DND-41 (cell line): ENCODE results near the gene SEC24D.

ENCODE experiments used
- EZH2 ChIP-seq: IDR thresholded peaks from 3 replicates; pipeline ENCODE4 v1.6.1; 2012; ENCODE audit warnings: borderline replicate concordance, low read depth, mild to moderate bottlenecking, moderate library complexity, low read length, inconsistent platforms; ENCODE audit not compliant: severe bottlenecking
- TF ChIP-seq, protein P1 (sequence below): IDR thresholded peaks from 2 replicates; pipeline ENCODE4 v1.5.1; 2012; ENCODE audit warnings: borderline replicate concordance, low read length, moderate library complexity, mild to moderate bottlenecking; ENCODE audit not compliant: poor library complexity, severe bottlenecking; ENCODE audit errors: extremely low read depth

DNA sequence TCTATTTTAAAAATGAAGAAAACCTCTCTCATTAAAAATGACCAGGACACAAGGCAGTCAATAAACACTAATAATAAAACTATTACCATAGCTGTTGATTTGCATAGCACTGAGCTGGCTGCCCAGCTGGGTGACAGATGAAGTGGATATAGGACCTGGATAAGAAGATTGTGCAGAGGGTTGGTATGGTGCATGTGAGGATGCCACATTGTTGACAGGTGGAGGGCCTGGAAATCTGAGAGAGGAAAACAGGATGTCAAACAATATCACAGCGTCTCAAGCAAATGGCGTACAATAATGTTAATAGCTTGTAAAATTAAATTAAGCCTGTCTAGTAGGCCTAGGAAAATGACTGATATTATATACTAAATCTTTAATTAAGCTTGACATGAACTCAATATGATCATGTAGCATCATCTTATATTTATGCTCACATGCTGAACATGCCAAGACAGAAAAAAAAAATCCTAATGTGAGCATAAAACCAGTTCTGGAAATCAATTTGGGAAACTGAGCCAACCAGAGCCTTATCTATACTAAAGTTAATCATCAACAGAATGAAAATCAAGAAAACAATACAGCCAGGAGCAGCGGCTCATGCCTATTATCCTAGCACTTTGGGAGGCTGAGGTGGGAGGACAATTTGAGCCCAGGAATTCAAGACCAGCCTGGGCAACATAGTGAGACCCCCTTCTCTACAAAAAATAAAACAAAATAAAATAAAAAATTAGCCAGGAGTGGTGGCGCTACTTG is 18.6 kb downstream of the SEC24D start:
- TF ChIP-seq EZH2, result no peak
- TF ChIP-seq, protein P1, sequence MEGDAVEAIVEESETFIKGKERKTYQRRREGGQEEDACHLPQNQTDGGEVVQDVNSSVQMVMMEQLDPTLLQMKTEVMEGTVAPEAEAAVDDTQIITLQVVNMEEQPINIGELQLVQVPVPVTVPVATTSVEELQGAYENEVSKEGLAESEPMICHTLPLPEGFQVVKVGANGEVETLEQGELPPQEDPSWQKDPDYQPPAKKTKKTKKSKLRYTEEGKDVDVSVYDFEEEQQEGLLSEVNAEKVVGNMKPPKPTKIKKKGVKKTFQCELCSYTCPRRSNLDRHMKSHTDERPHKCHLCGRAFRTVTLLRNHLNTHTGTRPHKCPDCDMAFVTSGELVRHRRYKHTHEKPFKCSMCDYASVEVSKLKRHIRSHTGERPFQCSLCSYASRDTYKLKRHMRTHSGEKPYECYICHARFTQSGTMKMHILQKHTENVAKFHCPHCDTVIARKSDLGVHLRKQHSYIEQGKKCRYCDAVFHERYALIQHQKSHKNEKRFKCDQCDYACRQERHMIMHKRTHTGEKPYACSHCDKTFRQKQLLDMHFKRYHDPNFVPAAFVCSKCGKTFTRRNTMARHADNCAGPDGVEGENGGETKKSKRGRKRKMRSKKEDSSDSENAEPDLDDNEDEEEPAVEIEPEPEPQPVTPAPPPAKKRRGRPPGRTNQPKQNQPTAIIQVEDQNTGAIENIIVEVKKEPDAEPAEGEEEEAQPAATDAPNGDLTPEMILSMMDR, result no peak
